ENCODE results near the gene ZC3H14. TPM values are rescaled to one million over a fixed set of nuclear protein-coding genes. Genes with fewer than 3 reads are reported as not detected.

Gene ZC3H14
- total RNA-seq, 1 experiment from 2014 or later, result 66.2 TPM

DNA sequence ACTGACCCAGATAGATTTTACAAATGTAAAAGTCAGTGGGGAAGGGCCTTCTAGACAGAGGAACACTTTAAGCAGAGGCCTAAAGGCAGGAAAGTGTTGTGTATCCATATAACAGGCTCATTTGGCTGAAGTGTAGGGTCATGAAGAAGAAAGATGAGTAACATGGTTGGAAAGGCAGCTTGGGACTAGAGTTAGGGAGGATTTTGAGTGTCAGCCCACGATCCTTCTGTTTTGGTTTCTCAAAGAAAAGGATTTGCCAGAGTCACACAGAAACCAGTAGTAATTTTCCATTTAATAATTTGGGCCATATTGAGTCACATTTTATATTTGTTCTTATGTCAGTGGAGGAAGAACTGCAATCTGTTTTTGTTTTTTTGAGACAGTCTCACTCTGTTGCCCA lies 76.4 kb downstream of the ZC3H14 start:
- CTCF ChIA-PET, result no interaction called here
- H3K27me3 ChIP-seq (ENCODE audit: insufficient read depth, low read length), result no peaks in the 10 kb centered on the region
- H3K9ac ChIP-seq (ENCODE audit: low read length), result no peak overlapping the region
- no peaks in the 10 kb centered on the region for H3K79me2 ChIP-seq (ENCODE audit: insufficient read depth, low read length)
- no peaks in the 10 kb centered on the region for H4K20me1 ChIP-seq (ENCODE audit: insufficient read depth)
- intact Hi-C loops (cut with micrococcal nuclease), result no loop called here
- no peak overlapping the region for H3K4me3 ChIP-seq (replicated peaks in 1 of 2; ENCODE audit: low read depth in 1 of 2, low read length in 2 of 2)
- H3K4me2 ChIP-seq (ENCODE audit: low read length), result no peak overlapping the region
- DNase-seq (ENCODE audit: low read depth, low spot score) (no peak), ATAC-seq (no peak)
- no peak overlapping the region for H2AFZ ChIP-seq (ENCODE audit: low read depth, low read length, poor library complexity, severe bottlenecking)
- H3K4me1 ChIP-seq (ENCODE audit: control insufficient read depth in 1 of 2, insufficient read depth in 2 of 2, low read length in 2 of 2), result no peaks in the 10 kb centered on the region
- TF ChIP-seq EGR1 (IDR thresholded peaks at IDR 0.05; ENCODE audit: low read depth) (no peak), EZH2phosphoT487 (IDR thresholded peaks at IDR 0.05; ENCODE audit: borderline replicate concordance) (no peak), CEBPB (IDR thresholded peaks at IDR 0.05; ENCODE audit: low read depth) (no peak), SIN3A (IDR thresholded peaks at IDR 0.05; ENCODE audit: low read depth) (no peak)
- no TSS peak for BruUV-seq (replicated peaks)
- POLR2A ChIA-PET, result no interaction called here
- no peaks in the 10 kb centered on the region for H3K9me3 ChIP-seq (ENCODE audit: control insufficient read depth in 1 of 2, insufficient read depth in 1 of 2, low read depth in 1 of 2, low read length in 2 of 2)
- H3K36me3 ChIP-seq (ENCODE audit: control insufficient read depth in 1 of 2, insufficient read depth in 2 of 2, low read length in 2 of 2), result no peaks in the 10 kb centered on the region
- no peak overlapping the region for H3K27ac ChIP-seq (ENCODE audit: low read depth, low read length)
- RAD21 ChIA-PET (ENCODE audit: low non-redundant PET in 1 of 2, low total read pairs in 2 of 2, uncharacterized antibody in 2 of 2, unreplicated experiment in 2 of 2), result no interaction called here
- no peaks in the 10 kb centered on the region for H3K9me2 ChIP-seq (ENCODE audit: insufficient read depth)

- Histone ChIP-seq H3K4me1 (ENCODE audit: control insufficient read depth in 1 of 2, insufficient read depth in 2 of 2, low read length in 2 of 2) (no peaks in the 10 kb centered on the region), H2AFZ (ENCODE audit: low read depth, low read length, poor library complexity, severe bottlenecking) (no peak overlapping the region), H3K36me3 (ENCODE audit: control insufficient read depth in 1 of 2, insufficient read depth in 2 of 2, low read length in 2 of 2) (no peaks in the 10 kb centered on the region; a peak in 1 of 4 replicates), H3K9ac (ENCODE audit: low read length) (no peak overlapping the region), H3K27ac (ENCODE audit: low read depth, low read length) (no peak overlapping the region), H3K79me2 (ENCODE audit: insufficient read depth, low read length) (no peaks in the 10 kb centered on the region), H3K9me3 (ENCODE audit: control insufficient read depth in 1 of 2, insufficient read depth in 1 of 2, low read depth in 1 of 2, low read length in 2 of 2) (no peaks in the 10 kb centered on the region), H3K27me3 (ENCODE audit: insufficient read depth, low read length) (no peaks in the 10 kb centered on the region), H3K4me3 (replicated peaks in 1 of 2; ENCODE audit: low read depth in 1 of 2, low read length in 2 of 2) (no peak overlapping the region), H4K20me1 (ENCODE audit: insufficient read depth) (no peaks in the 10 kb centered on the region), H3K9me2 (ENCODE audit: insufficient read depth) (no peaks in the 10 kb centered on the region), H3K4me2 (ENCODE audit: low read length) (no peak overlapping the region)
- ChIA-PET RAD21 (ENCODE audit: low non-redundant PET in 1 of 2, low total read pairs in 2 of 2, uncharacterized antibody in 2 of 2, unreplicated experiment in 2 of 2) (no interaction called here), CTCF (no interaction called here), POLR2A (no interaction called here)
- intact Hi-C loops (cut with micrococcal nuclease), result no loop called here
- no TSS peak for BruUV-seq (replicated peaks)
- no peak for DNase-seq (ENCODE audit: low read depth, low spot score)
- ATAC-seq, result no peak
- TF ChIP-seq, protein P1, sequence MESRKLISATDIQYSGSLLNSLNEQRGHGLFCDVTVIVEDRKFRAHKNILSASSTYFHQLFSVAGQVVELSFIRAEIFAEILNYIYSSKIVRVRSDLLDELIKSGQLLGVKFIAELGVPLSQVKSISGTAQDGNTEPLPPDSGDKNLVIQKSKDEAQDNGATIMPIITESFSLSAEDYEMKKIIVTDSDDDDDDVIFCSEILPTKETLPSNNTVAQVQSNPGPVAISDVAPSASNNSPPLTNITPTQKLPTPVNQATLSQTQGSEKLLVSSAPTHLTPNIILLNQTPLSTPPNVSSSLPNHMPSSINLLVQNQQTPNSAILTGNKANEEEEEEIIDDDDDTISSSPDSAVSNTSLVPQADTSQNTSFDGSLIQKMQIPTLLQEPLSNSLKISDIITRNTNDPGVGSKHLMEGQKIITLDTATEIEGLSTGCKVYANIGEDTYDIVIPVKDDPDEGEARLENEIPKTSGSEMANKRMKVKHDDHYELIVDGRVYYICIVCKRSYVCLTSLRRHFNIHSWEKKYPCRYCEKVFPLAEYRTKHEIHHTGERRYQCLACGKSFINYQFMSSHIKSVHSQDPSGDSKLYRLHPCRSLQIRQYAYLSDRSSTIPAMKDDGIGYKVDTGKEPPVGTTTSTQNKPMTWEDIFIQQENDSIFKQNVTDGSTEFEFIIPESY (IDR thresholded peaks at IDR 0.05; ENCODE audit: extremely low read depth, insufficient replicate concordance, low read length), result no peak
- TF ChIP-seq SIN3A (IDR thresholded peaks at IDR 0.05; ENCODE audit: low read depth) (no peak), FOSL1 (IDR thresholded peaks at IDR 0.05; ENCODE audit: low read depth) (no peak), SP1 (IDR thresholded peaks at IDR 0.05; ENCODE audit: low read depth) (no peak), YY1 (IDR thresholded peaks at IDR 0.05; ENCODE audit: extremely low read depth, insufficient replicate concordance, low read depth, low read length) (no peak), RAD21 (IDR thresholded peaks at IDR 0.05; ENCODE audit: low read depth) (no peak), POLR2A (IDR thresholded peaks at IDR 0.05; ENCODE audit: borderline replicate concordance, extremely low read depth, insufficient read depth, insufficient read length) (no peak), ELF1 (IDR thresholded peaks at IDR 0.05; ENCODE audit: borderline replicate concordance, low read depth) (no peak), EZH2 (IDR thresholded peaks at IDR 0.05) (no peak), POLR2AphosphoS5 (IDR thresholded peaks at IDR 0.05; ENCODE audit: low read depth, low read length) (no peak), EGR1 (IDR thresholded peaks at IDR 0.05; ENCODE audit: low read depth) (no peak), TCF7L2 (IDR thresholded peaks at IDR 0.05; ENCODE audit: borderline replicate concordance, extremely low read depth, insufficient read depth, insufficient read length) (no peak), SRF (IDR thresholded peaks at IDR 0.05; ENCODE audit: low read depth) (no peak), CEBPB (IDR thresholded peaks at IDR 0.05; ENCODE audit: low read depth) (no peak), ATF3 (IDR thresholded peaks at IDR 0.05) (no peak)
- TF ChIP-seq, protein P2, sequence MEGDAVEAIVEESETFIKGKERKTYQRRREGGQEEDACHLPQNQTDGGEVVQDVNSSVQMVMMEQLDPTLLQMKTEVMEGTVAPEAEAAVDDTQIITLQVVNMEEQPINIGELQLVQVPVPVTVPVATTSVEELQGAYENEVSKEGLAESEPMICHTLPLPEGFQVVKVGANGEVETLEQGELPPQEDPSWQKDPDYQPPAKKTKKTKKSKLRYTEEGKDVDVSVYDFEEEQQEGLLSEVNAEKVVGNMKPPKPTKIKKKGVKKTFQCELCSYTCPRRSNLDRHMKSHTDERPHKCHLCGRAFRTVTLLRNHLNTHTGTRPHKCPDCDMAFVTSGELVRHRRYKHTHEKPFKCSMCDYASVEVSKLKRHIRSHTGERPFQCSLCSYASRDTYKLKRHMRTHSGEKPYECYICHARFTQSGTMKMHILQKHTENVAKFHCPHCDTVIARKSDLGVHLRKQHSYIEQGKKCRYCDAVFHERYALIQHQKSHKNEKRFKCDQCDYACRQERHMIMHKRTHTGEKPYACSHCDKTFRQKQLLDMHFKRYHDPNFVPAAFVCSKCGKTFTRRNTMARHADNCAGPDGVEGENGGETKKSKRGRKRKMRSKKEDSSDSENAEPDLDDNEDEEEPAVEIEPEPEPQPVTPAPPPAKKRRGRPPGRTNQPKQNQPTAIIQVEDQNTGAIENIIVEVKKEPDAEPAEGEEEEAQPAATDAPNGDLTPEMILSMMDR (IDR thresholded peaks at IDR 0.05 in 2 of 3, conservative IDR thresholded peaks at IDR 0.05 in 1 of 3; ENCODE audit: borderline replicate concordance in 1 of 3, insufficient read depth in 1 of 3, low read depth in 2 of 3, low read length in 2 of 3), result no peak
- TF ChIP-seq, protein P3, sequence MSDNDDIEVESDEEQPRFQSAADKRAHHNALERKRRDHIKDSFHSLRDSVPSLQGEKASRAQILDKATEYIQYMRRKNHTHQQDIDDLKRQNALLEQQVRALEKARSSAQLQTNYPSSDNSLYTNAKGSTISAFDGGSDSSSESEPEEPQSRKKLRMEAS (IDR thresholded peaks at IDR 0.05), result no peak
Observed at GRCh38 chr14:88660056-88660455, 97.2 kb downstream of the ZC3H14 start.
